GM21390 (cell line): ENCODE measurements around the gene MNT.

Experiments used
- ATAC-seq: cut with Tn5 transposase; IDR thresholded peaks from one replicate; pipeline ENCODE4 v1.9.1; 2021; ENCODE audit not compliant: unreplicated experiment

Gene MNT

DNA sequence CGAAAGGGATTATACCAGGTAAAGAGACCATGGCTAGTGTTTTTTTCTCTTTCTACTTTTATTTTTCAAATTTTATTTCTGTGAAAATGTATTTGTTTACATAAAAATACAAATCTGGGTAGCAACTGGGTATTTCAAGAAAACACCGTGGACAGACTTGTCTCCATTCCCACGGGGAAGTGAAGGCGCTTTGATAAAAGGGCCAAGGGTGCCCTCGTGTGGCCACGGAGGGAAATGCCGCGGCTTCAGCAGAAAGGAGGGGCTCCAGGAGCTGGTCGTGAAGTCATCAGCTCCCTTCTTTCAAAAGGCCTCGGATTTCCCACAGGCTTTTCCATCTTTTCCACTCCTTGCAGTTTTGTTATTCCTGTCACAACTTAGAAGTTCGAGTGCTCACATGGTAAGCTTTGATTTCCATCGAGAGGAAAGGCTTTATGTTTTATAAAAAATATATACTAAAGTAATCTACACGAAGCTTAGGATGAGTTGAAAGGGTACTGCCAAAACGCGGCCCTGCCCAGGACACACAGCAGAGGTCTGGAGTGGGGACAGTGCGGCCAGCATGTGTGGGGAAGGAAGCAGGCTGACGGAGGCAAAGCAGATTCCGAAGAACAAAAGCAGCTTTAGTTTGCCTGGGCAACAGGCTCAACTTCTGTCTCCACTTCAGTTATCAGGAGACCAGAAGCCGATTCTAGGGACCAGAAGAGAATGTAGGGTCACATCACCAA is 15.3 kb upstream of the MNT start:
- ATAC-seq: no peak

GRCh38 chr17:2415081-2415480 is 14.2 kb upstream of the MNT start:
- ATAC-seq: no peak

- no peak for ATAC-seq
These were observed 13.7 kb upstream of the MNT start for GRCh38 chr17:2414446-2415064.

DNA sequence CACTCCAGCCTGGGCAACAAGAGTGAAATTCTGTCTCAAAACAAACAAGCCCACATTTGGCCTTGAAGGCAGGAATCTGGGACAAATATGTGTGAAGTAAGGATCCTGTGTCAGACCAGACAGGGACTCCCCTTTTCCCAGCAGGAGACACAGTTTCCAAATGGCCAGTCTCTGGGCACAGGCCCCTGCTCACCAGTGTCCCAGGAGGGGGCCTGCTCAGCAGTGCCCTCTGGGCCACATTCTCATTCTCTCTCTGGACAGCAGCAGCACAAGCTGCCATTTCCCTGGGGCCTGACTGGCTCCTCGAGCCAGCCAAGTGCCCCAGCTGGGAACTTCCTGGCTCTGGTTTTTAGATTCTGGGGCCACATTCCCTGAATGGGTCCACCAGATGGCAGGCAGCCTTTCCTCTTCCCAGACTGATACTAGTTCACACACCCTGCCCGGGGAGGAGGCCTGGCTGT is 11.7 kb upstream of the MNT start:
- no peak for ATAC-seq

DNA sequence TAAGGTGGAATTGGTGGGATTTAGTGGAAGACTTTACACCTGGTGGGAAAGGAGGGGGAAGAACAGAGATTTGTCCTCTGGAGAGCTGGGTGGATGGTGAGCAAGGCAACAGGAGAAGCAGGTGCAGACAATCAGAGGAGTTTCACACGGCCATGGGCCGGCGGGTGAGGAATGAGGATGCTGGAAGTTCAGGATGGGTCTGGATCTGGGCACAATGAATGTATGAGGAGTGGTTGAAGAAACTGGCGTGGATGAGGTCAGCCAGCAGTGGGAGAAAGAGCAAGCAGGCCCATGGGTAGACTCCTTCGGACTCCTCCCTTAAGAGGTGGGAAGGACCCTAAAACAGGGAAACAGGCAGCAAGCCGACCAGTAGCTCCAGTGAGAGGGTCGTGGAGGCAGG is 10.1 kb upstream of the MNT start:
- ATAC-seq: no peak

- ATAC-seq: no peak
These were observed 6.3 kb upstream of the MNT start for GRCh38 chr17:2406903-2407790.

DNA sequence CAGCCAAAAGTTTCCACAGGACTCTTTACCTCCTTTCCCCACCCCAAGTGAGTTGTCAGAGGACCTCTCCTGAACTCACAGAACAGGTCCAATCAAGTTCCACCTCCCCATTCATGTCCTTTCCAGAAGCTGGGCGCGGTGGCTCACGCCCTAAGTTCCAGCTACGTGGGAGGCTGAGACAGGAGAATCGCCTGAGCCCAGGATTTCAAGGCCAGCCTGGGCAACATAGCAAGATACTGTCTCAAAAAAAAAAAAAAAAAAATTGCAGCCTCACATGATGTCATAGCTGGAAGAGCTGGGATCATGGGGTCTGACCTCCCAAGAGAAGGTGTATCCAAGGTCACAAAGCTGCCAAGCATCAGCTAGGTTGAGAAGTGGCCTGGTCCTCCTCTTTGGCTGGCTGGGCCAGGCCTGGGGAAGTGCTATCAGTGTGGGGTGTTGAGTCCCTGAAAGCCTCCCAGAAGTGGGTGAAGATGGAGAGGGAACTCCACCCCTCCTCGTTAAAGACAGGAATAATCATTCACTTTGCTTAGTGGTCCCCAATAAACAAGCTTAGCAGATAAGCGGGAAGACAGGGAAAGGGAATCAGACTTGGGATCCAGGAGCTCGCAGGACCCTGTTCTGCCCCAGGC is 5.5 kb upstream of the MNT start:
- no peak for ATAC-seq

DNA sequence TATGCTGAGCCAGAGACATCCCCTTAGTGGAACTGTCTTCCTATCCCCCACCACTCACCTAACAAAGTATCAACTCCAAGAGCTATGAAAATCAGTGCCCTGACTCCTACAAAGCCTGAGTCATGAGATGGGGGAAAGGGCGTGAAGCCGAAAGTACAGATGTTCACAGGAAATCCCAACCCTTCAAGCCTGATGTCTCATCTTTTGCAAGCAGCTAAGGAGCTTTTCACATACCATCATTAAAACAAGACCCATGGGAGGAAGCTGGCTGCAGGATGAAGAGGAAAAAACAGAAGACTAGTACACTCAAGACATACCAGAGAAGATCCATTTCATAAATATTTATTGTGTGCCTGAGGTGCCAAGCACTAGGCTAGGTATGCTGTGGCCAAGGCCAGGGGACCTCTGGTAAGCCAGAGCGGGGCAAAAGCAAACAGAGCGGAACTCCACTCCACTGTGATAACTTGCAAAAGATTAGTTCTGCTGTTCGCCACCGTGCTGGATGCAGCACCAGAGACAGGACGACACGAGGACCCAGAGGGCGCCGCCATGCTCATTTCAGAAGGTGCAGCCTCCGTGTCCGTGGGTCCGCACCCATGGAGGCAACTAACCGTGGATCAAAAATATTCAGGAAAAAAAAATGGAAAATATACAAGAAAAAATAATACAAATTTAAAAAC is 4.5 kb upstream of the MNT start:
- ATAC-seq: no peak

- ATAC-seq: no peak
These were observed 2.2 kb upstream of the MNT start for GRCh38 chr17:2403044-2403443.

DNA sequence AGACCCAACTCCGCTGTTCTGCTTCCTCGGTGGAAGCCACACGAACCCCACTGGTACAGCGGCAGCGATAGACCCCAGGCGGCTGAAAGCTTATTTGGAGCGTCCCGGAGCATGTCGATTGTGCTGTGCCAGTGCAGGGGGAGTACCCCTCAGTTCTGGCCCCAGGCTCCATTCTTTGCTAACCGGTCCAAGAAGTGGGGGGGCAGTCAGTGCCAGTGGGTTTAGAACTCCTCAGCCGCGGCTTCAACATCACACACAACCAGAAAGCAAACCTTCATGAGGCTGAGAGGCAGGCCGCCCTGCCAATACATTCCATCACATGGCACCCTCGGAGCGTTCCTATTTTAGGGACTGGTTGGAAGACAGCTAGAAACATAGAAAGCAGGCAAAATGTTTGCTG is 1.7 kb upstream of the MNT start:
- no peak for ATAC-seq

GRCh38 chr17:2401426-2402221 is 764 bp upstream of the MNT start:
- ATAC-seq: peak; percentile 47

- no peak for ATAC-seq
These were observed 390 bp downstream of the MNT start for GRCh38 chr17:2400474-2400866.

DNA sequence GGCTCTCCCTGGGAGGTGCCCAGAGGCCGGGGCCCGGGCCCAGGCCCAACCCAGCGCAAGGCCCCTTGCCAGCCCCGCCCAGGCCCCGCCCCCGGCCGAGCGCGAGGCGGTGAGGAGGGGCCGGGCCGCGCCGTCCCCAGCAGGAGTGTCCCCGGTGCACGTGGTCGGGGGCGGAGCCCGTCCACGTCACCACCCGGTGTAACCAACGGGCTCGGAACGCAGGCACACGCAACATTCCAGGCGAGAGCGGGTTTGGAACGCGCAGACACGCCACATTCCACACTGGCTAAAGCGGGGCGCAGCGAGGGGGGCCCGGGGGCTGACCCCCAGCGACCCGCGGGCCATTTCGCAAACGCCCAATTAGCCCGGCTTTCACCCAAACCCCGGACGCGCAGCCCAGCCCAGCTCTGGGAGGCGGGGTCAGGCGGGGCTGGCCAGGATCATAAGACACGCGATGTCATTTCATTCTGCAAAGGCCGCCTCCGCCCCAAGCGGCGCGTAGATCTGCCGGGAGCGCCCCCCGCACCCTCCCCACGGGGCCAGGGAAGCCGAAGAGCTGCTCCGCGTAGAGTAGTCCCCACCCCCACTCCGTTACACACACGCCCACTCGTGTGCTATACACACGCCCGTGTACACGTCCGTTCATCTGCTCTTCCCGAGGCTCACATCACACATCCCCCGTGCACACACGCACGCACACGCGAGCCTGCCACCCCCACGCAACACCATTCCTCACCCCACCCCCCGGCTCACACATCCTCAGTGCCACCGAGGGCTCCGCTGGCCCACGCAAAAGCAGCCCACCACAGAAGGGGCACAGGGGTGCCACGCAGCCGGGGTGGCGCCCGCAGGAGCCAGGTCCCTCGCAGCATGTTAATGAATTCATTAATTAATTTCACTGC is 1.0 kb downstream of the MNT start:
- ATAC-seq: peak; percentile 35

GRCh38 chr17:2398655-2399571 is 1.9 kb downstream of the MNT start:
- ATAC-seq: no peak

- no peak for ATAC-seq
These were observed 2.7 kb downstream of the MNT start for GRCh38 chr17:2398182-2398581.

GRCh38 chr17:2397247-2398171 is 3.4 kb downstream of the MNT start:
- no peak for ATAC-seq
